ENCODE results near the gene FBXL13. TPM values are rescaled to one million over a fixed set of nuclear protein-coding genes. Genes with fewer than 3 reads are reported as not detected.
A peak's percentile ranks its signal among the peaks of the same experiment; 100 is the strongest.

FBXL13 gene
- total RNA-seq, 1 donor from 2014 or later, result 0.39 TPM

DNA sequence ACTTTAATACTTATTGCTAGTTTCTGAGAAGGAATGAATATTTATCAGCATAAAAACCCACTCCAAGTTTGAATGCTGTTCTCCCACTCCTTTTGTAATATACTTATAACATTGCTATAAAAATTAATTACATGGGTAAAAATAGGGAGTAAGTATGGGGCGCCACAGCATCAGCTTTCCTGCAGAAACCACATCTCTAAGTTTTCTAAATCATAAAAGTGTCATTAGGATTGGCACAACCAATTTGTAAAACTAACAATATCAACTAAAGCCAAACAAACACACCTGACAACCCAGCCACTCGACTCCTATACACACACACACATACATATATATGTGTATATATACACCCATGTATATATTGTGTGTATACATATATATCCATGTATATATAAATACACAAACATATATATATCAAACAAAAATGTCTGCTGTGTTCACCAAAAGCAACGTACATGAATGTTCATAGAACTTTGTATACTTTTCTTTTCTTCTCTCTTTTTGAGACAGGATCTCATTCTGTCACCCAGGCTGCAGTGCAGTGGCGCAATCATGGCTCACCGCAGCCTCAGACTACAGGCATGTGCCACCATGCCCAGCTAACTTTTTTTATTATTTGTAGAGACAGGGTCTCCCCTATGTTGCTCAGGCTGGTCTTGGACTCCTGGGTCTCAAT, 176.6 kb downstream of the FBXL13 start:
- no peak for DNase-seq (ENCODE audit: low read depth in 2 of 2)

DNA sequence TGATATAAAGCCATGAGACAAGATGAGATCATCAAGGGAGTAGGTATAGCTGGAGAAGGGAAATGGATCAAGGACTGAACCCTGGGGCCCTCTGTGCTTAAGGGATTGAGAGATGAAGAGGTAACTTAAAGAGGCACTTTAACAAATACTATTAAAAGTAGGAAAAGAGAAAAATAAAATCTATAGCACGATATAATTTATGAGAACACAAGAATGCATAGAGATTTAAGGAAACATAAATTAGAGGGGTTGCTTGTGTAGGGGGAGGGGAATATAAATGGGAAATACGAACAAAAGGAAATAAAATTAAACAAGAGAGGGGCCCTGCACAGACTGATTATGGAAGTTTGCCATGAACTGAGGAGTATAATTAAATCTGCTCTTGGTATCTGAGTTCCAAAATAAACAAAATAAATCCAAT, 177.4 kb downstream of the FBXL13 start:
- peak; percentile 20 to 64 for DNase-seq (ENCODE audit: low read depth in 2 of 2)

DNA sequence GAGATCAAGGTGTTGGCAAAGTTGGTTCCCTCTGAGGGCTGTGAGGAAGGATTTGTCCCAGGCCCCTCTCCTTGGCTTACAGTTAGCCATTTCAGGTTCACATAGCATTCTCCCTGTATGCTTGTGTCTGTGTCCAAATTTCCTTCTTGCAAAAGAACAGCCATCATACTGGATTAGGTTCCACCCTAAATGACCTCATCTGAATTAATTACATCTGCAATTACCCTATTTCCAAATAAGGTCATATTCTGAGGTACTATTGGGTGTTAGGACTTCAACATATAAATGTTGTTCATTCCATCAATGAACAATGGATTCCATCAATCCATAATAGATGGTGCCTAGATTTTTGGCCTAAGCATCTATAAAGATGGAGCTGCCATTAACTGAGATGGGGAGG, 178.0 kb downstream of the FBXL13 start:
- DNase-seq (ENCODE audit: low read depth in 2 of 2), result no peak

DNA sequence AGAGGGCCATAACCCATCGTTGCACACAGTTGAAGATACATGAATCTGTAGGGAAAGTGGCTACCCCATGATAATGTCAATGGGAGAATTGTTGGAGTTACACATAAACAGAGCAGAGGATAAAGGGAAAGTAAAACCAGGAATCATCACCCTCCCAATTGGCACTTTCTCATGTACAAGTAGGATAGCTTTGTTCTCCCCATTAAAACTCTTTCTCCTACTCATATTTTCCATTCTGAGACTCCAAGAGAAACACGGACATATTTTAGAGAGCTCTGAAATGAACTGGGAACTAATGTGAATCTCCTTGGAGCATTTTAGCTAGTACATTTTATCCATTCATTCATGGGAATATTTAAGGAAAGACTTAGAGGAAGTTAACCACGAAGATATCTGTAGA, 179.0 kb downstream of the FBXL13 start:
- peak; percentile 16 to 53 for DNase-seq (ENCODE audit: low read depth in 2 of 2)

DNA sequence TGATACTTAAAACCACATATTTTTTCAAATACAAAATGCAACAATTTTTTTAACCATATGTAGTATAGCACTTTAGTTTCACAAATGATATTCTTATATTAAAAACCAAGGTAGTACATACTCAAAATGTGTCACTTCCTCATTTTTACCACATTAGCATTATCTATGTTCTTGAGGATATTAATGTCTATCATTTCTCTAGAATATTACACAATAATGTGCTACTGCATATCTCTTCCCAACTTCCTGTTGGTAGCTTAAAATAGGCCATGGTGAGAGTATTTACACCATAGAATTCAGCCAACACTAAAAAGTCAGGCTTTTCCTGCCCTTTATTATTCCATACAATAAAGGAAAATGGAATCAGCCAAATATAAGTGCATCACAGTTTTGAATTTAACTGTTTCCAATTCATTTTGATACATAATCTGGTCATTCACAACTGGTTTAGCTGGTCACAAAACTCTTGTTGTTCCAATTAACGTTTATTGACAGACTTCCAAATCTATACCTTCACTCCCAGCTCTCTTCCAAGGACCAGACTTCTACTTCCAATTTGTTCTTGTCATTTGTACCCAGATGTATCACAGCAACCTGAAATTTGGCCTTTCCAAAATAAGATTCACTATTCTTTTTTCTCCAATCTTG, 181.8 kb downstream of the FBXL13 start:
- DNase-seq (ENCODE audit: low read depth in 2 of 2), result peak; percentile 12 to 54

DNA sequence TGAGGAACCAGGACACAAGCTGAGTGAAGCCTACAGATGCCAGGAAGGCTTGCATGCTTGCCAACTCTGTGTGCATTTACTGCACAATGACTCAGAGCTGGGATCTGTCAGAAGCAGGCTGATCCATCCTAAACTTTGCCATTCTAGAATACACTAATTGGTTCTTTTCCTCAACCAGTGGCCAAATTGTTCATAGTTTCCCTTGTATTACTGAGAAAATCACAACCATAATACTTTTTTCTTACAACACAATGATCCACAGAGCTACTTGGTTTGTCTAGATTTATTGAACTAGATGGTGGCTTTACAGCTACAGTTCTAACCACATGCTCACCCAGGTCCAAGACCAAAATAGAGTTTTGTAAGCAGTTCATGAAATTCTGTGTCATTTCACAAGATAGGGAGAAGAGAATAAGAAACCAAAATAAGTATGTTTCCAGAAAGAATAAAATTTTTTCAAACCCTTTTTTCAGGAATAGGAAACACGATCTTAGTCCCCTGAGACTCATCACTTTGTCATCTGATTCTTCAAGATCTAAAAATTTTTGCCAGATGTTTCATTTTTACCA, 182.8 kb downstream of the FBXL13 start:
- peak; percentile 60 to 93 for DNase-seq (ENCODE audit: low read depth in 2 of 2)

DNA sequence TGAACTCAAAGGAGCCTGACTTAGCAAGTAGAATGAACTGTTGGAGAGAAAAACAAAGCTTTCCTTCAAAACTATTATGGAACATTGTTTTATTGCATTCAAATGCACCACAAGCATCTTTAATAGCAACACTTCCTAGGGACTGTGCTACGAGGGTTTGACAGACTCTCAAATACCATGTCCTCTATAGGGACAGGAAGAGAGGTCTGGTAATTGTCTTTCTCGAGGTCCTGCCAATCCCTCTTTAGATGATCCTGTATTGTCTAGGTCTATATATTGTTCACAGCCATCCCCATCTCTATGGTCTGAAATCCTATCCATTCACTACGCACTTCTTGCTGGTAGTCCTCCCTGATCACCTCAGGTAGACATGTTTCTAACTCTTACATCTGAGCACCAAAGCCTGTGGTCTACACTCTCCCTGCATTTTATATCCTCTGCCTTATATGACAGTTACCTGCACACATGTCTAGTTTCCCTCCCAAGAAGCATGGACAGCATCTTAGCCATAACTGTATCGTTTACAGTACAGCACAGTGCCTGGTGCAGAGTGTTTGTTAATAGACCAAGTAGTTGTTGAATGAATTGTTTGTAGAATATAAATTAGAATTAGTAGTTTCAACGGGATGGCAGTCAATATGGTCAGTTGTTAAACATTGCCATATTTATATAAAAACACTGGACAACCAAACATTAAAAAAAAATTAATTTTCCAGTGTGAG, 183.5 kb downstream of the FBXL13 start:
- DNase-seq (ENCODE audit: low read depth in 2 of 2), result peak in 1 of 2 donors; percentile 6

DNA sequence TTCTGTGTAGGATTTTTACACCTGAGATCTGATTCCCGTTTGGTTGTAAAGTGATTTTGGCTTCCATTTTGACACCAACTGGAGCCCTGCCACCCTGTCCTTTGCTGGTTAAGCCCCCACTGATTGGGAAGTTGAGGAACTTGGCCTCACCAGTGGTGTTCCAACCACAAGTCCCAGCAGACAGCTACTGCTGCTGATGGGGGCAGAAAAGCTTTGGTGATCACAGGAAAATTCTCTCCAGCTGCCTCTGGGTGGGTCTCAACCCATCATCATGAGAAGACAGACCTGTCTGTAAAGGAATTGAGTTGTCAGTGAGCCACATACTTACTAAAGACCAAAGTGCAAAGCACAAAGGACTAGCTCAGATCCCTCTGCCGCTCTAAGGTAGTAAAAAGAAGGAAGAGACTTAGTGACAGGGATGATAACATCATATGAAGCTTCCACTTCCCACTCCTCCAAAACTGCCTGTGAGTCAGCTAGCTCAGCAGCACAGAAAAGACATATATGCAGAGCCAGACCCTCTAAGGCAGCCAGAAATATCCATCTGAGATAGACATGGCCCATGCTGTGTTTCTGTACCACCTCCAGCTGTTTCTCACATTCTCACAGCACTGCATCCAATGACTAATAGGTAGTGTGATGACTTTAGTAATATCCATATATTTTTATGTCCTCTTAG, 184.2 kb downstream of the FBXL13 start:
- peak in 1 of 2 donors; percentile 56 for DNase-seq (ENCODE audit: low read depth in 2 of 2)

DNA sequence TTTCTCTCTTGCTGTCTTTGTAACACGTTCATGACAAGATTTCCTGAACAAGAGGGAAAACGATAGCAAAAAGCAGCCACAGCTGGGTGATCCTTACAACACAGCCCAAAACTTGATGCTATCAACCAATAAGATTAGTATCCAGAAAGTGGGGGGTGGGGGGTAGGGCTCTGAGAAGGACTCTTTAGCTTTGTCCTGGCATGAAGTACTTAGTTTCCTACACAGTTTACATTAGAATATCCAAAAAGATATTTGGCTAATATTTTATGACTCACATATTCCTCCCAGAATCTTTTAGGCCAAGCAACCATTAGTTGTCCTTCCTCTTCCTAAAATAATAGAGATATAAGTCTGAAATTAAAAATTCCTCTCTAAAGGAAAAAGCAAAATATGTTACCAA, 184.7 kb downstream of the FBXL13 start:
- DNase-seq (ENCODE audit: low read depth in 2 of 2), result no peak

DNA sequence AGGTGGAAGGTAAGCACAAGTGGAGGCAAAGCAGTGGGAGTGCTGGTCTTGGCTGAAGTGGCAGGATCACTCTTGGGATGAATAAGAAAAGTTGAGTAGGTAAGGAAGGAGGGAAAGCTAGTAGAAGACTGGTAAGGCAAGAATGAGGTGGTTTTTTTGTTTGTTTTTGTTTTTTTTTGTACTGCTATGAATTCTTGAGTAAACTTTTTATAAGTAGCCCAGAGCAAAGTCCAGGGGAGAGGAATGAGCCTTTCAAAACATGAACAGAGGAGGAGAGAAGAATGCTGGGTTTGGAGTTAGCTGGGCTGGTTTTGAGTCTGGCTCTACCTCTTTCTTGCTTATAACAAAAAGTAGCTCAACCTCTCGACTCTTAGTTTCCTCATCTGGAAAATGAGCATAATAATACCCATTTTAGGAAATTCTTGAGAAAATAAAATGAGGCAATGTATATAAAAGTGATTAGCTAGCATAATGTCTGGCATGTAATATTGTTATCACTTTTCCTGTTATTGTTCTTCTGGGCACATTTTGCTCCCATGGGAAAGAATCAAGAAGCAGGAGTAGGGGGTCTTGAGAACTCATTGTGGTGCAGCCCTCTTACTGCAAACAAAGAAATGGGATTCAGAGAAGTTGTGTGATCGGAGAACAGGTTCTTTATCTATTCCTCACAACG, 185.9 kb downstream of the FBXL13 start:
- peak in 1 of 2 donors; percentile 64 for DNase-seq (ENCODE audit: low read depth in 2 of 2)

DNA sequence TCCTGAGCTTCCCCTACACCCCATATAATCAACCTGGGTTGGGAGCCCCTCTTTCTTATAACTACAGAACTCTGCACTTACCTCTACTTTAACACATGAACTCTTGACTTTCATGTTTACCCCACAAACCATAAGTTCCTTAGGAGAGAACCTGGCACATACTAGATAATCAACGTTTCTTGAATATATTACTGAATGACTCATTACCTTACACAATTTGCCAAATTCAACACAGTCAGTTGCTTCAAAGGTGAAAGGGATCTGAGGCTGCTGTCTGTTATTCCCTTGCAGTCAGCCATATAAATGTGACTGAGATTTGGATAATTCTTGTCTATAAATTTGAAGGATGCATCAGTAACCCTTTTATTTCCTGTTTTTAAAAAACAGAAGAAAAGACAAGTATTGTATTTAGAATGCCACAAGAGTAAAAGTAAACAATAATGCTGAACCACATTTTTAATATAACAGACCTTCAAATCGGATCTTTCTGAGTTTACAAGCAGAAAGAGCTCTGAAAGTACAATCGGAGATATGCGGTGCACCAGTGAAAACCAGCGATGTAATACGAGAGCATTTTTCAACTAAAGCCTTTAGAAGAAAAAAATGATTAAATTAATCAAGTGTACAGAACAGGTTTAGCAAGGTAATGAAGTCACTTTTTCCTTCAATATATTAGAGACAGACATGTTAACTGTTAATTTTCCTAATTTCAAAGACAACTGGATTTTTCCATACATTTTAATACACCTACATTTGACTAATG, 191.3 kb downstream of the FBXL13 start:
- peak in 1 of 2 donors; percentile 76 for DNase-seq (ENCODE audit: low read depth in 2 of 2)

DNA sequence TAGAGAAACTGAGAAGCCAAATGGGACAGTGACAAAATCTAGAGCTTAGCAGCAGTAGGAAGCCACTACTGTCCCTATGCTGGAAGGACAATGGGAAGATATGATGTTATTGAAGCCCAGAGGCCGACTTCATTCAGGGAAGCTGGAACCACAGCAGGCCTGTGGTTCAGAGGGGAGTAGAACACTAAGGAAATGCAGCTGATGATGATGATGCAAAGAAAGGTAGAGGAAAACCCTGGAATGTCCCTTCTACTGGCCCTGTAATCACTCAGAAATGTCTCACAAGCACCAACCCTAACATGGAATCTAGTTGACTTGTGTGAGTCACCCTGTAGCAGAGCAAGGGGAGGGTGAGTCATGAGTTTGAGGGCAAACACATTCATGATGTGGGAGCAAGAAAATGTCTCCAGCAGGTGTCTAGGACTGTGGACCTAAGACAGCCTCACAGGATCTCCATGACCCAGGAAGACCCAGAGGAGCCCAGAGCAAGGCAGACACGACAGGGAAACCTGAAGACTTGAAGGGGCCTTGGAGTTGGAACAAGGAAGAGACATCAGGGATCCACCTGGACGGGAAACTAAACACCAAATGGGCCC, 198.8 kb downstream of the FBXL13 start:
- DNase-seq (ENCODE audit: low read depth in 2 of 2), result peak in 1 of 2 donors; percentile 94

DNA sequence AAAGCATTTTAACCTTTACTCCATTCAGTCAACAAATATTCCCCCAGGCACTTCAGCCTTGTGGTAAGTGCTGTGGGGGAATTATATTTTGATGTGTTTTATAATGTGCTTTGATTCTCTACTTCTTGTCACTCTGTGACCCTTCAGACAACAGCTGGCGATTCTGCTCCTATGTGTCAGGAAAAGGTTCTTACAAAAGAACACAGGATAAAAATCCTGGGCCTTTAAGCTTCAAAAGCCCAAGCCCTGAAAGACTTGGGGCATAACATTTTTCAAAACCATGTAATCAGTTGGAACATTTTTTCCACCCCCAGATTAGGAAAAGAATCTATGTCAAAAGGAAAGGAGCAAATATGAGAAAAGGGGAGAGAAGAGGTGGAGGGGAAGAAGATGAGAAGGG, 199.6 kb downstream of the FBXL13 start:
- no peak for DNase-seq (ENCODE audit: low read depth in 2 of 2)

DNA sequence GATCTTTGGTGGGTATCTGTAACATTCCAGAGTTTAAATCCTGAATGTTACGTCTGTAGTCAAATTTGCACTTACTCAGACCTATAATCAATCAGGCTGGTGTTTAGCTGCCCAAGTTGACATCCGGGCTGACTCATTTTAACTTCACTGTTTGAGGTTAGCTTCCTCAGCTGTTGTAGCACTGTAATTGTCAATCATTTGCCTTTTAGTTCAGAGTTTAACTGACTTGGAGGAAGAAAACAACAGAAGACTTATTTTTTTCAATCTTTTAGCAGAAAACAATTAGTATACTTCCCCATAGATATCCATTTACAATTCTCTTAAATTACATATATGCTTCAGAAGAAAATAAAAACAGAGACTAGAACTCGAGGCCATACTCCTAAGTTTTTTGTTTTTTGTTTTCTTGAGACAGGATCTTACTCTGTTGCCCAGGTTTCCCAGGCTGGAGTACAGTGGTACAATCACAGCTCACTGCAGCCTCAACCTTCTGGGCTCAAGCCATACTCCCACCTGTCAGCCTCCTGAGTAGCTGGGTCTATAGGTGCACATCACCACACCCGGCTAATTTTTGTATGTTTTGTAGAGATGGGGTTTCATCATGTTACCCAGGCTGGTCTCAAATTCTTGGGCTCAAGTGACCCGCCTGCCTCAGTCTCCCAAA, 200.3 kb downstream of the FBXL13 start:
- peak in 1 of 2 donors; percentile 95 for DNase-seq (ENCODE audit: low read depth in 2 of 2)

DNA sequence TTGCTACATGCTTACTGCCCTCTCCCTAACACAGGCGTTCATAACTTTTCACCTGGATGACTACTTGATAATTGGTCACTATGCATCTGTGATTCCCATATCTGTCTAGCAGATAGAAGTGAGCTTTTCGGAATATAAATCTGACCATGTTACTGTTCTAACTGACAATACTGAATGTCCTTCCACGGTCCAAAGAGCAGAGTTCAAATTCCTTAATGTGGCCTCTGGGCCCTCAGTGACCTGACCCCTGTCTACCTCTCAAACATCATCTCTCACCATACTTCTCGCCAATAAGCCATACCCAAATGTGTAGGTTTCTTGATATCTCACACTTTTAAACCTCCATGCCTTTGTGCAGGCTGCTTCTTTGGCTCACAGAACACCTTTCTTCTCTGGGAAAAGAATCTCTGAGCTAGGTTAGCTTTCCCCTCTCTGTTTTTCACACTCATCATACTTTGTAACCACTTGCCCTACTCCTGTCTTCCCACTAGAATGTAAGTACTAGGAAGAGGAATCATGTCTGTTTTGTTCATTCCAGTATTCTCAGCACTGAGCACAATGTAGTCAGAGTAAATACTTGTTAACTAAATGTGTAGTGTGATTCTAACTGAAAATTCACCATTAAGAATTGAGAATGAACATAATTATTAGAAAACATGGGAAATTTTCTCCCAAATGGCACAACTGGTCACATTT, 201.0 kb downstream of the FBXL13 start:
- no peak for DNase-seq (ENCODE audit: low read depth in 2 of 2)

DNA sequence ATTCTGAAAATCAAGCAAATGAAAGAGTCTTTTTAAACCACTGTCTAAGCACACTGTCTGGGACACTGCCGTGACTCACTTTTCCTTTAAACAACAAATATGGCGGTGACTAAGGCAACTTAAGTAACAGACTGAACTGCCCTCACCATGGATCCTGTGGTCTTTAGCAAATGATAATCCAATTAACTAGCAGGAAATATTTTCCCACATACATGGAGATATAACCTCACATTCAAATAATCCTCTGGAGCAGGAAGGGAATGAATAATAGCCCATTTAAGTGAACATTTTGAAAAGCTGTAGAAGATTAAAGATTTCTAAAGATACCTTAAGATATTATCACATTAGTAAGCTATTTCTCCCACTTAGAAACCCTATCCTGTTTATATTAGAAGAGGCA, 202.1 kb downstream of the FBXL13 start:
- DNase-seq (ENCODE audit: low read depth in 2 of 2), result peak; percentile 25 to 98

DNA sequence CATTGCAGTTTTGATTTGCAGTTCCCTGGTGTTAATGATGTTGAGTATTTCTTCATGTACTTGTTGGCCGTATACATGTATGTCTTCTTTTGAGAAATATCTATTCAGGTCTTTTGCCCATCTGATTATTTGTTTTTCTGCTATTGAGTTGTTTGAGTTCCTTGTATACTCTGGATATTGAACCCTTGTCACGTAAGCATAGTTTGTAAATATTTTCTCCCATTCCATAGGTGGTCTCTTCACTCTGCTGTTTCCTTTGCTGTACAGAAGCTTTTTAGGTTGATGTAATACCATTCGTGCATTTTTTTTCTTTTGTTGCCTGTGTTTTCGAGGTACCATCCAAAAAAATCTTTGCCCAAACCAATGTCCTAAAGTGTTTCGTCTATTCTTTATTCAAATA, 205.4 kb downstream of the FBXL13 start:
- no peak for DNase-seq (ENCODE audit: low read depth in 2 of 2)

DNA sequence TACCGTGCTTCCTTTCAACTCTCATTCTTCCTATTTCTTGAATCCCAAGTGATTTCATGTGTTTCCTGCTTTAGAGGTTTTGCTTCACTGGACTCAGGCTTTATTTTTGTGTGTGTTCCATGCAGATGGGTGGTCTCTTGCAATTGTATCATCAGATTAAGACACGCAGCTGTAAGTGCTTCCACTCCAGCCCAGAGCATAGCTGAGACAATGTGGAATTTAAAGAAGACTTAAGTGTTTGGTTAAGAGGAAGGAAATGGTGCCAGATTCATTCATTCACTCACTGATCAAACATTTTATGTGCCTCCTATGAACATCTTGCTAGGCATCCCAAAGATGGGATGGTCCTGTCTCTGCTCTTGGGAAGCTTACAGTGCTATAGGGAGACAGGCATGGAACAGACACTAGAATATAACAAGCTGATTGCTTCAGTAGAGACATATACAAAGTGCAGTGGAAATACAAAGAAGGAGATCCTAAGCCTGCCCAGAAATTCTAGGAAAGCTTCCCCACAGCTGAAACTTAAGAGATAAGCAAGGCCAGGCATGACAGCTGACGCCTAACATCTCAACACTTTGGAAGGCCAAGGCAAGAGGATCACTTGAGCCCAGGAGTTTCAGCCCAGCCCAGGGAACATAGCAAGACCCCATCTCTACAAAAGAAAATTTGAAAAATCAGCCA, 207.9 kb downstream of the FBXL13 start:
- peak in 1 of 2 donors; percentile 10 for DNase-seq (ENCODE audit: low read depth in 2 of 2)

Data from dermis microvascular lymphatic vessel endothelial cell (primary cell).